ENCODE results near the gene UXT. TPM values are rescaled to one million over a fixed set of nuclear protein-coding genes. Genes with fewer than 3 reads are reported as not detected.

UXT gene
- total RNA-seq, 1 experiment from 2014 or later, result 120 TPM

DNA sequence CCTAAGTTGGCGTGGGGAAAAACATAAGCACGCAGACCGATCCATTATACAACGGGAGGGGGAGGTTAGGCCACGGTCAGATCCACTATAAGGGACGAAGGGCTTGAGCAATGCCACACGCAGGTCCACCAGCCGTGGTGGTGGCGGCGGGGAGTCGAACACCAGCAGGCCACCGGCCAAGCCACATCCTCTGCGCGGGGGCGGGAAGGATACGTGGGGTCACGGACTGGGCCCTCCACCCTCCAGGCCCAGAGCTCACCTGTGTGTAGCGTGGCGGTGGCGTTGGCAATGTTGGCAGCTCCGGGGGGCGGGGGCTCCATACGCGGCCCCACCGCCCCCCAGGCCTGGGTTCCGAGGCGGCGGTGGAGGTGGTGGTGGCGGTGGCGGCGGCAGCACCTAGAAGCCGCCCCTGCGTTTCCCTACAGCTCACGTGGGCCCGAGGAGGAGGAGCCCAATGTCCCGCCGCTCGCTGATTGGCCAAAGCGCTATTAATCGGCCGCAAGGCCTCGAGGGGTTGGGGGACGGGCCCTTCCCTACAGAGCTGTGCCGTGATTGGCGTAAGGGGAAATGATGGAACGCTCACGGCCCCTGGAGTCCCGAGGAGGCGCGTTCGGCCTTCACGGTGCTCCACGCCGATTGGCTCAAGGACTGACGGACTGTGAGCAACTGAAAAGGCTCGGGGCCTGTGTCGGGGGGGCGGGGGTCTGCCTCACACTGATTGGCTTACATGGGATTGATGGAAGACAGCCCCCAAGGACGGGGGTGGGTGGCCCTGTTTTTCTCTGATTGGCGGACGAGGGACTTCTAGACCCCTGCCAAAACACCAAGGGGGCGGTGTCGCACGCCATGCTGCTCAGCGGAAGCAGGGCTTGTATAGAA lies 8.6 kb downstream of the UXT start, which contains the start of gene ELK1:
ELK1 (minus strand) TSS at position 400 of the 879 bp plus-strand sequence. CDS start 9,122 bp downstream, outside the sequence.
- peak; percentile 94 to 97 for DNase-seq
- POLR2A ChIA-PET, result interaction anchor here (0.6 to 1.1 kb wide), 4 partner anchors 45 to 1262 kb away, joined by 3 read pairs; no protein-coding TSS in a partner anchor
- Histone ChIP-seq H3K4me1 (0 out of 2 replicates have a peak, but pooled peaks cover 3% of the 10 kb centered on the region), H3K36me3 (ENCODE audit: control insufficient read depth, insufficient read depth, low read length) (no peaks in the 10 kb centered on the region; the same call in none of the 2 replicates), H3K4me3 (ENCODE audit: low read depth, low read length) (peak within 1 kb of the TSS; percentile 63), H3K27me3 (replicated peaks; ENCODE audit: control insufficient read depth, insufficient read depth, low read length) (no peaks in the 10 kb centered on the region), H3K9me3 (no peaks in the 10 kb centered on the region)
- CTCF ChIA-PET, result interaction anchor here (0.7 kb wide), 1 partner anchor 74 kb away, joined by 3 read pairs; no protein-coding TSS in a partner anchor
- BruUV-seq (replicated peaks), result no TSS peak
- TF ChIP-seq, protein P1, sequence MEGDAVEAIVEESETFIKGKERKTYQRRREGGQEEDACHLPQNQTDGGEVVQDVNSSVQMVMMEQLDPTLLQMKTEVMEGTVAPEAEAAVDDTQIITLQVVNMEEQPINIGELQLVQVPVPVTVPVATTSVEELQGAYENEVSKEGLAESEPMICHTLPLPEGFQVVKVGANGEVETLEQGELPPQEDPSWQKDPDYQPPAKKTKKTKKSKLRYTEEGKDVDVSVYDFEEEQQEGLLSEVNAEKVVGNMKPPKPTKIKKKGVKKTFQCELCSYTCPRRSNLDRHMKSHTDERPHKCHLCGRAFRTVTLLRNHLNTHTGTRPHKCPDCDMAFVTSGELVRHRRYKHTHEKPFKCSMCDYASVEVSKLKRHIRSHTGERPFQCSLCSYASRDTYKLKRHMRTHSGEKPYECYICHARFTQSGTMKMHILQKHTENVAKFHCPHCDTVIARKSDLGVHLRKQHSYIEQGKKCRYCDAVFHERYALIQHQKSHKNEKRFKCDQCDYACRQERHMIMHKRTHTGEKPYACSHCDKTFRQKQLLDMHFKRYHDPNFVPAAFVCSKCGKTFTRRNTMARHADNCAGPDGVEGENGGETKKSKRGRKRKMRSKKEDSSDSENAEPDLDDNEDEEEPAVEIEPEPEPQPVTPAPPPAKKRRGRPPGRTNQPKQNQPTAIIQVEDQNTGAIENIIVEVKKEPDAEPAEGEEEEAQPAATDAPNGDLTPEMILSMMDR (IDR thresholded peaks at IDR 0.05; ENCODE audit: insufficient read depth in 1 of 2, low read depth in 1 of 2, low read length in 1 of 2, severe bottlenecking in 1 of 2, unreplicated experiment in 1 of 2), result peak in 1 of 2 experiments; percentile 1
- Mint-ChIP-seq H3K4me1 (ENCODE audit: low read depth, unreplicated experiment) (peaks cover 23% of the 10 kb centered on the region), H3K36me3 (ENCODE audit: insufficient read depth, unreplicated experiment) (peaks cover 26% of the 10 kb centered on the region), H3K4me3 (ENCODE audit: unreplicated experiment) (peak within 1 kb of the TSS; percentile 89), H3K27ac (ENCODE audit: unreplicated experiment) (peak within 1 kb of the TSS; percentile 89), H3K27me3 (ENCODE audit: insufficient read depth, unreplicated experiment) (no peaks in the 10 kb centered on the region), H3K9me3 (ENCODE audit: unreplicated experiment) (no peaks in the 10 kb centered on the region)
- intact Hi-C loops (cut with micrococcal nuclease; ENCODE audit: unreplicated experiment), result loop anchor here (2.0 to 10.0 kb wide), 3 partner anchors 90 to 436 kb away; partner anchors contain the start of genes ARAF, CDK16 and ZNF81

DNA sequence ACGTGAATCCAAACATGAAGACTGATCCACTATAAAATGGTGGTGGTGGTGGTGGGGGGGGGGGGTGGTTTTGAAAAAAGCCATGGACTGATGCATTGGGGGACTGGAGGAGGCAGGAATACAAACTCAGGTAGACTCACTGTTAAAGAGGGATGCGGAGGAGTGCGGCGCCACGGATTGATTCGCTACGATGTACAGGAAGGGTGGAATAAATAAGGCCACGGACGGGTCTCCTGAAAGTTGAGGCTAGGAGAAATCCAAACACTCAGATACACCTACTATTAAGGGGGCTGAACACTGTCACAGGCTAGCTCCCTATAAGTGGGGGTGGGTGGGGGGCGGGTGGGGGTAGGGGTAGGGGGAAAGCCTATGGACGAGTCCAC lies 9.2 kb downstream of the UXT start:
- ChIA-PET CTCF (no interaction called here), POLR2A (interaction anchor here (0.6 to 1.1 kb wide), 2 partner anchors 81 to 1262 kb away, joined by 3 read pairs; no protein-coding TSS in a partner anchor)
- BruUV-seq (replicated peaks), result no TSS peak
- Histone ChIP-seq H3K27me3 (replicated peaks; ENCODE audit: control insufficient read depth, insufficient read depth, low read length) (no peaks in the 10 kb centered on the region), H3K4me1 (0 out of 2 replicates have a peak, but pooled peaks cover 3% of the 10 kb centered on the region), H3K4me3 (ENCODE audit: low read depth, low read length) (peak overlapping the region; percentile 63), H3K36me3 (ENCODE audit: control insufficient read depth, insufficient read depth, low read length) (no peaks in the 10 kb centered on the region; the same call in none of the 2 replicates), H3K9me3 (no peaks in the 10 kb centered on the region)
- TF ChIP-seq, protein P1 (IDR thresholded peaks at IDR 0.05; ENCODE audit: insufficient read depth in 1 of 2, low read depth in 1 of 2, low read length in 1 of 2, severe bottlenecking in 1 of 2, unreplicated experiment in 1 of 2), result no peak
- intact Hi-C loops (cut with micrococcal nuclease; ENCODE audit: unreplicated experiment), result loop anchor here (2.0 to 10.0 kb wide), 4 partner anchors 89 to 455 kb away; partner anchors contain the start of genes ARAF, CDK16, UBA1 and ZNF81
- H3K9me3 Mint-ChIP-seq (ENCODE audit: unreplicated experiment), result no peaks in the 10 kb centered on the region
- peaks cover 26% of the 10 kb centered on the region for H3K36me3 Mint-ChIP-seq (ENCODE audit: insufficient read depth, unreplicated experiment)
- peak overlapping the region; percentile 89 for H3K4me3 Mint-ChIP-seq (ENCODE audit: unreplicated experiment)
- H3K4me1 Mint-ChIP-seq (ENCODE audit: low read depth, unreplicated experiment), result peaks cover 23% of the 10 kb centered on the region
- H3K27me3 Mint-ChIP-seq (ENCODE audit: insufficient read depth, unreplicated experiment), result no peaks in the 10 kb centered on the region
- peak overlapping the region; percentile 89 for H3K27ac Mint-ChIP-seq (ENCODE audit: unreplicated experiment)
- no peak for DNase-seq

DNA sequence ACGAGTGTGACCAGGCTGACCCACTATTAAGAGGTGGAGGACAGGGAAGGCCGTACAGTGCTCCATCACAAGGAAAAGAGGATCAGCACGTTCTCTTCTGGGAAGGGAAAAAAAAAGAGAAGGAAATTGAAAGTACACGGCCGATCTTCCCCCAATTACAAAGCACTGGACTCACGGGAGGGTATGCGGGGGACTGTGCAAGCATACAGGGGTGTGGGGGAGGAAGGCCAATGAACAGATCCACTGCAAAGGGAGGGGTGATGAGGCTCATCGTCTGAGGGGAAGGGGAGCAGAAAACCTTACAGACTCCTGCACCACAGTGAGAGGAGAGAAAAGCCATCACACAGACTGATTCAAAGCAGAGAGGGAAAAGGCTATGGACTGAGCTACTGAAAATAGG lies 9.7 kb downstream of the UXT start:
- H3K4me1 Mint-ChIP-seq (ENCODE audit: low read depth, unreplicated experiment), result peaks cover 23% of the 10 kb centered on the region
- intact Hi-C loops (cut with micrococcal nuclease; ENCODE audit: unreplicated experiment), result loop anchor here (10.0 kb wide), 1 partner anchor 454 kb away; the partner anchor contains the start of gene UBA1
- peak overlapping the region; percentile 63 for H3K4me3 ChIP-seq (ENCODE audit: low read depth, low read length)
- DNase-seq, result no peak
- peak overlapping the region; percentile 89 for H3K4me3 Mint-ChIP-seq (ENCODE audit: unreplicated experiment)
- no TSS peak for BruUV-seq (replicated peaks)
- 0 out of 2 replicates have a peak, but pooled peaks cover 3% of the 10 kb centered on the region for H3K4me1 ChIP-seq
- TF ChIP-seq, protein P1 (IDR thresholded peaks at IDR 0.05; ENCODE audit: insufficient read depth in 1 of 2, low read depth in 1 of 2, low read length in 1 of 2, severe bottlenecking in 1 of 2, unreplicated experiment in 1 of 2), result no peak
- no peaks in the 10 kb centered on the region for H3K9me3 Mint-ChIP-seq (ENCODE audit: unreplicated experiment)
- CTCF ChIA-PET, result no interaction called here
- peak overlapping the region; percentile 89 for H3K27ac Mint-ChIP-seq (ENCODE audit: unreplicated experiment)
- H3K9me3 ChIP-seq, result no peaks in the 10 kb centered on the region
- POLR2A ChIA-PET, result no interaction called here
- no peaks in the 10 kb centered on the region for H3K27me3 ChIP-seq (replicated peaks; ENCODE audit: control insufficient read depth, insufficient read depth, low read length)
- peaks cover 29% of the 10 kb centered on the region for H3K36me3 Mint-ChIP-seq (ENCODE audit: insufficient read depth, unreplicated experiment)
- H3K36me3 ChIP-seq (ENCODE audit: control insufficient read depth, insufficient read depth, low read length), result no peaks in the 10 kb centered on the region; the same call in none of the 2 replicates
- no peaks in the 10 kb centered on the region for H3K27me3 Mint-ChIP-seq (ENCODE audit: insufficient read depth, unreplicated experiment)
